Mucosa of stomach (tissue), 1 donor: ENCODE measurements around the gene P2RX3.

Experiments
- H3K27me3 ChIP-seq: one replicate; pipeline ENCODE4 v1.7.0; 2013; ENCODE audit warnings: mild to moderate bottlenecking, low read length; ENCODE audit not compliant: control insufficient read depth, insufficient read depth
- H3K36me3 ChIP-seq: one replicate; pipeline ENCODE4 v1.7.0; 2013; ENCODE audit warnings: low read length; ENCODE audit not compliant: control insufficient read depth, insufficient read depth
- H3K4me1 ChIP-seq: one replicate; pipeline ENCODE4 v1.7.0; 2013; ENCODE audit warnings: mild to moderate bottlenecking, low read length; ENCODE audit not compliant: control insufficient read depth, insufficient read depth
- H3K4me3 ChIP-seq: one replicate; pipeline ENCODE4 v1.7.0; 2013; ENCODE audit warnings: low read length
- H3K9ac ChIP-seq: one replicate; pipeline ENCODE4 v1.7.0; 2013; ENCODE audit warnings: mild to moderate bottlenecking, low read length, moderate library complexity
- H3K9me3 ChIP-seq: one replicate; pipeline ENCODE4 v1.7.0; 2013; ENCODE audit warnings: mild to moderate bottlenecking, low read length, moderate library complexity; ENCODE audit not compliant: control insufficient read depth
- donor health status: Pancreatic carcinoma.

P2RX3 gene

DNA sequence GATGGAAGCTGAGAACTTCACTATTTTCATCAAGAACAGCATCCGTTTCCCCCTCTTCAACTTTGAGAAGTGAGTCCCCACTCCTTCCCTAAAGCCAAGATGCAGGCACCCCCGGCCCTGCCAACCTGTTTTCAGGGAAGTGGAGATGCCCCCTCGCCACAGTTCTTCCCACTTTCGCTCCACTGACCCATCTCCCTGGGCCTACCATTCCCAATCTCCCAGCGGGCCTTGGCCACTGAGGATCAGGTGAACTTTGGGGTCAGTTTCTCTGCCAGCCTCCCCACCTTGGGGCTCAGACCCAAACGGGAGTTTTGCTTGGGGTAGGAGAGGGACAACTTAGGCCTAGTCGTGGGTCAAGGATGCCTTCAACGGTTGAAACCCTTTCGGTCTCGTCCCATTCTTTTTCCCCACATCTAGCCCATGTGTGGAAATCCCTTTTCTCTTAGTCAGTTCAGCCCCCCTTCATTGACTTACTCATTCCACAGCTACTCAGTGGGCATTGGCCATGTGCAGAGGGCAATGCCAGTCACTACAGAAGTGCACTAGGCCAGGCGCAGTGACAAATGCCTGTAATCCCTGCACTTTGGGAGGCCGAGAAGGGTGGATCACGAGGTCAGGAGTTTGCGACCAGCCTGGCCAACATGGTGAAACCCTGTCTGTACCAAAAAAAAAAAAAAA is 10.6 kb downstream of the P2RX3 start:
- H3K4me3 ChIP-seq = no peak overlapping the region
- H3K27me3 ChIP-seq = no peaks in the 10 kb centered on the region
- no peaks in the 10 kb centered on the region for H3K4me1 ChIP-seq
- H3K9ac ChIP-seq = no peak overlapping the region
- H3K9me3 ChIP-seq = no peaks in the 10 kb centered on the region
- no peaks in the 10 kb centered on the region for H3K36me3 ChIP-seq

DNA sequence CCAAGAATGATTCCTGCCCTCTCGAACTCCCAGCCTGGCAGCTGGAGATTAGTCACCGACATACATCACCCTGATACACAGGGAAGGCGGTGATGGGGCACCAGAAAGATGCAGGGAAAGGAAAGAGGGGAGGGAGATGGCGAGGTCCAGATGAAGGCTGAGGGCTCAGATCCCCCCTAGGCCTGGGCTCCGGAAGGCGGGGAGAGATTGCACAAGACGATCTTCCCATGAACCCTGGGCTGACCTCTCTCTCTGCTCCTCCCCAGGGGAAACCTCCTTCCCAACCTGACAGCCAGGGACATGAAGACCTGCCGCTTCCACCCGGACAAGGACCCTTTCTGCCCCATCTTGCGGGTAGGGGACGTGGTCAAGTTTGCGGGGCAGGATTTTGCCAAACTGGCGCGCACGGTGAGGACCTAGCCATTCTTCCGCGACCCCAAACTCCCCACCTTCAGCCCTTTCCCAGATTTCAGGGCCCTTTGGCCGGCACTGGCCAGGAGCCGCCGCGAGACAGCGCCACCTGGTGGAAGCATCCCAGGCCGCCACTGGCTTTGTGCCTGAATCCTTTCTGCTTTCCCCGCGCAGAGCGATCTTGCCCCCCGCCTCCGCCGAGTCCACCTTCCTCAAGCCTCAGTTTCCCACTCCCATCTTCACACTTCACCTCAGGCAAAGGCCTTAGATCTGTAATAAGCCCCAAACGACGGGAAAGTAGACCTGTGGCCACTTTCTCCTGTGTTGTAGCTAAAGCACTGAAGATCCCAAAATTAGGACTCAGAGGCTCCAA is 11.5 kb downstream of the P2RX3 start:
- Histone ChIP-seq H3K4me3 (no peak overlapping the region), H3K4me1 (no peaks in the 10 kb centered on the region), H3K36me3 (no peaks in the 10 kb centered on the region), H3K9ac (no peak overlapping the region), H3K9me3 (no peaks in the 10 kb centered on the region), H3K27me3 (no peaks in the 10 kb centered on the region)

DNA sequence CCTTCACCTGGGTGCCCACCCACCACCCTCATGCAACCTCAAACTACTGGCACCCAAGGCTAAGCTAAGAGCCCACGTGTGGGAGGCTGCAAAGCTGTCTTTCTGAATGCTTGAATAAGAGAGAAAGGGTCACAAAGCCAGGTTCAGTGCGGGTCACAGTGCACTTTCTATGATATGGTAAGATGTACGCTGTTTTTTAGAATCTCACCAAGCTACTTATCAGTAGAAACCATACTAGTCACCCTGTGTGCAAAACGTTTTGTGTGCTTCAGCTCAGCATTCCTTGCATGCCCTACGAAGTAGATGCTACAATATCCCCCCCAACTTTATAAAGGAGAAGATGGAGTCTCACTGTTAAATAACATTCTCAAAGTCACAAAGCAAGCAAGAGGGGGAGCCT is 14.9 kb downstream of the P2RX3 start:
- Histone ChIP-seq H3K27me3 (no peaks in the 10 kb centered on the region), H3K4me1 (no peaks in the 10 kb centered on the region), H3K4me3 (no peak overlapping the region), H3K9ac (no peak overlapping the region), H3K9me3 (no peaks in the 10 kb centered on the region), H3K36me3 (no peaks in the 10 kb centered on the region)

DNA sequence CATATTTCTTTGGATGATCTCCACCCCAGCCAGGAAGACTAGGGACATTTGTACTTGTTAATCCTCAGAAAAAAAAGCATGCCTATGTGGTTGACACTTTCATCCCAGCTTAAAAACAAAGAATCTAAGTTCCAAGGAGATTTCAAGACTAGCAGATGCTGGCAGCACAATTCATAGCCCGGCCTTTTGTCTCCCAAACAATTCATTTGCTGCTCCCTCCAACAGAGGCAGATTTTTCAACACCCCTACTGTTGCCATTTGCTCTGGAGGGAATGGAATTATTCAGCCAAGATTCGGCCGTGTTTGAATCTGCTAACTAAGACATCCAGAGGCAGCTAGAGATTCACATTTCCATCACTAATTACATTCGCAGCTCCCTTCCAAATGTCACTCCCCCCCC is 15.3 kb downstream of the P2RX3 start:
- Histone ChIP-seq H3K27me3 (no peaks in the 10 kb centered on the region), H3K4me1 (no peaks in the 10 kb centered on the region), H3K9ac (no peak overlapping the region), H3K36me3 (no peaks in the 10 kb centered on the region), H3K9me3 (no peaks in the 10 kb centered on the region), H3K4me3 (no peak overlapping the region)

GRCh38 chr11:57353852-57354251 is 15.7 kb downstream of the P2RX3 start:
- H3K9me3 ChIP-seq = no peaks in the 10 kb centered on the region
- H3K36me3 ChIP-seq = no peaks in the 10 kb centered on the region
- H3K27me3 ChIP-seq = no peaks in the 10 kb centered on the region
- no peak overlapping the region for H3K9ac ChIP-seq
- H3K4me3 ChIP-seq = no peak overlapping the region
- no peaks in the 10 kb centered on the region for H3K4me1 ChIP-seq

DNA sequence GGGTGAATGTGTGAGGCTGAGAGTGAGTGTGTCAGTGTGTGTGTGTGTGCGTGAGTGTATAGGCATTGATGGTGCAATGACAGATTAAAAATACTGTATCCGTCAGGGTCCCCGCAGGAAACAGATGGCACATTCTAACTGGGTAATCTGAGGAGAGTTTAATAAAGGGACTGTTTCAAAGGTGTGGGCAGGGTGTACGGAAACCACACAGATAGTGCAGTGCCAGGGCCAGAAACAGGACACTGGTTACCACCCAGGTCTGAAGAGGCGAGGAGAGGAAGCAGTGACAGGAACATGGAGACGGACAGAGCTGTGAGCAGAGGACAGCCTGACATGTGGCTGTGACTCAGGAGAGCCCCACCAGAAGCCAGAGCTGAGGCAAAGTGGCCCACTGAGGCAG is 16.5 kb downstream of the P2RX3 start:
- Histone ChIP-seq H3K27me3 (no peaks in the 10 kb centered on the region), H3K4me3 (no peak overlapping the region), H3K9me3 (no peaks in the 10 kb centered on the region), H3K9ac (no peak overlapping the region), H3K36me3 (no peaks in the 10 kb centered on the region), H3K4me1 (no peaks in the 10 kb centered on the region)

DNA sequence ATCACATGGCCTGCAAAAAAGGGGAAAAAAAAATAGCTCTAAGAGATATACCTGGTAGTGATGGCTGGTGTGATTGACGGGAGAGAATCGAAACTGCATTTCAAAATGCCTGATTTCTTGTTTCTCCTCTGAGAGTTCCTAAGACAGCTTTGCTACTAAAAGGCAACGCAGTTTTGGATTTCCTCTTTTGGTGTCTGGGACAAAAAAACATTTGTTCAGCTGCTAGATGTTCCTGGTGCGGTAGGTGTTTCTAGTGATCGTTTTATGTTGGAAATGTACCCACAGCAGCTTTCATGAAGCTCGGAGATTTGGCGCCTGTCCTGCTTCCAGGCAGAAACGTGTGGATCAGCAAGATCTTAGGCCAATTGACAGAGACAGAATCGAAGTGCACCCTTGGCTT is 18.1 kb downstream of the P2RX3 start:
- Histone ChIP-seq H3K4me1 (no peaks in the 10 kb centered on the region), H3K9ac (no peak overlapping the region), H3K27me3 (no peaks in the 10 kb centered on the region), H3K4me3 (no peak overlapping the region), H3K9me3 (no peaks in the 10 kb centered on the region), H3K36me3 (no peaks in the 10 kb centered on the region)

DNA sequence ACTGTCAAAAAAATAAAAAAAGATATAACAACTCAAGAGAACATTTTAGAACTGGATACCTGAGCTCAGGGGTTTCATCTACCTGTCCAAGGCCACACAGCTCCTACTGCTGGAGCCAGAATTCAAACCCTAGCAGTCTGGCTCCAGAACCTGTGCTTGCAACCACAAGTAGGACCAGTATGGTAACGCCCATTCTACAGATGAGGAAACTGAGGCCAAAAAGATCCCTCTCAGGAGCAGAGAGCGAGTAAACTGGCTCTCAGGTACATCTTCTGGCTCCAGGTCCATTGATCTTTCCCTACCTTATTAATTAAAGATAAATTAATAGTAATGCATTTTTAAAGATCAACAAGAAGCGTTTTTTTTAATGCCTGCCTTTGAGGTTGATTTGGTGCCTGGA is 19.2 kb downstream of the P2RX3 start:
- Histone ChIP-seq H3K4me1 (no peaks in the 10 kb centered on the region), H3K36me3 (no peaks in the 10 kb centered on the region), H3K9ac (no peak overlapping the region), H3K27me3 (no peaks in the 10 kb centered on the region), H3K9me3 (no peaks in the 10 kb centered on the region), H3K4me3 (no peak overlapping the region)

GRCh38 chr11:57357856-57358255 is 19.7 kb downstream of the P2RX3 start:
- H3K9ac ChIP-seq = no peak overlapping the region
- no peaks in the 10 kb centered on the region for H3K9me3 ChIP-seq
- no peak overlapping the region for H3K4me3 ChIP-seq
- H3K36me3 ChIP-seq = no peaks in the 10 kb centered on the region
- no peaks in the 10 kb centered on the region for H3K27me3 ChIP-seq
- no peaks in the 10 kb centered on the region for H3K4me1 ChIP-seq

DNA sequence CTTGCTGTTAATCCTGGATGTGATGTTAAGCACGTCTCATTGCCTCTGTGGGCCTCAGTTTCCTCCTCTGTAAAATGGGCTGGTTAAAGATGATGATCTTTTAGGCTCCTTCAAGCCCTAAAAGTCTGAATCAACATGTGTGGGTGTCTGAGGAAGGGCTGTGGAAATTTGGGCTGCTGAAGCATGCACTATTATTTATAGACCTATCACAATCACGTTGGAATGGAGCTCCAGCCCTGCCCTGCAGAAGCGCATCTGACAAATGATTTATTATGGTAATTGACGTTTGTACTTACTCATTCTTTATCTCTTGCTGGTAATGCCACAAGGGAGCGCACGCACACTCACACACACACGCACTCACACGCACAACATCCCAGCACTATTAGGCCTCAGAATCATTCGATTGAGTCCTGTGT is 20.4 kb downstream of the P2RX3 start:
- no peaks in the 10 kb centered on the region for H3K4me1 ChIP-seq
- no peaks in the 10 kb centered on the region for H3K36me3 ChIP-seq
- H3K9me3 ChIP-seq = no peaks in the 10 kb centered on the region
- no peak overlapping the region for H3K4me3 ChIP-seq
- peaks cover under 1% of the 10 kb centered on the region for H3K27me3 ChIP-seq
- no peak overlapping the region for H3K9ac ChIP-seq

DNA sequence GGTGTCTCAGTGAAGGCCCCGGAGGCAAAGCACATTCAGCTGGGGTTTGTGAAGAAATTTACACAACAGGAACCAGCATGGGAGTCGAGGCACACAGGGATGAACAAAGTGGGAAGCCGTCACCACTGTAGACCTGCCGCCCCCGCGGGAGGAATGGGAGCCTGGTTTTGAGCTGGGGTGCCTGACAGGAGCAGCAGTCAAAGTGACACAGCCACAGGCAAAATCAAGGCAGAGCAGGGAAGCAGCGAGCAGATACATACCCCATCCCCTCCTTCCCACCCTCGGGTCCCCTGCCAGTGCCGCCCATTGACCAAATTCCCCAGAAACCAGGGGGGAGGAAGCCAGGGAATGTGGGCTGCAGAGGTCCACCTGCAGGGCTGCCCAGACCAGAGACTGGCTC is 20.8 kb downstream of the P2RX3 start:
- H3K4me1 ChIP-seq = no peaks in the 10 kb centered on the region
- H3K9me3 ChIP-seq = no peaks in the 10 kb centered on the region
- H3K27me3 ChIP-seq = peaks cover 5% of the 10 kb centered on the region
- H3K9ac ChIP-seq = no peak overlapping the region
- H3K4me3 ChIP-seq = no peak overlapping the region
- H3K36me3 ChIP-seq = no peaks in the 10 kb centered on the region

- no peak overlapping the region for H3K4me3 ChIP-seq
- H3K36me3 ChIP-seq = no peaks in the 10 kb centered on the region
- H3K27me3 ChIP-seq = peaks cover 6% of the 10 kb centered on the region
- H3K9ac ChIP-seq = no peak overlapping the region
- H3K9me3 ChIP-seq = no peaks in the 10 kb centered on the region
- H3K4me1 ChIP-seq = no peaks in the 10 kb centered on the region
These were observed 21.2 kb downstream of the P2RX3 start for GRCh38 chr11:57359396-57359795.
